Small intestine (tissue), 7 donors: ENCODE measurements around the gene SKAP1. TPM values are rescaled to one million over a fixed set of nuclear protein-coding genes. Genes with fewer than 3 reads are reported as not detected.
A peak's percentile ranks its signal among the peaks of the same experiment; 100 is the strongest.
"Not testable (repeated sequence)": the region's sequence is repeated elsewhere in the genome, so short reads cannot be mapped to it uniquely, and the experiment has no call there.

Experiments used
- DNase-seq, 2 donors: peaks; one replicate each; pipeline versions ENCODE4 v3.0.0 to v3.0.0-alpha.2; 2013
- FAIRE-seq: peaks from 2 replicates; lab custom pipeline; 2012; peaks lifted over from hg19 to GRCh38; lab: Jason Lieb, UNC
- H3K27ac ChIP-seq, 3 donors: one replicate each; pipeline ENCODE4 v1.5.1; 2013; ENCODE audit warnings: low read length in 2 of 3, mild to moderate bottlenecking in 2 of 3, control low read depth in 1 of 3, inconsistent platforms in 1 of 3, low read depth in 1 of 3, moderate library complexity in 1 of 3
- H3K27me3 ChIP-seq, 3 donors: one replicate each; pipeline ENCODE4 v1.6.1; 2013; ENCODE audit warnings: low read length in 3 of 3, inconsistent platforms in 1 of 3; ENCODE audit not compliant: control insufficient read depth in 3 of 3, insufficient read depth in 3 of 3
- H3K36me3 ChIP-seq, 3 donors: one replicate each; pipeline ENCODE4 v1.6.1; 2013; ENCODE audit warnings: low read length in 3 of 3, inconsistent platforms in 1 of 3, low read depth in 1 of 3, mild to moderate bottlenecking in 1 of 3, moderate library complexity in 1 of 3; ENCODE audit not compliant: control insufficient read depth in 3 of 3, insufficient read depth in 2 of 3
- H3K4me1 ChIP-seq, 3 donors: one replicate each; pipeline ENCODE4 v1.6.1; 2013; ENCODE audit warnings: low read length in 2 of 3, inconsistent platforms in 1 of 3, low read depth in 1 of 3, mild to moderate bottlenecking in 1 of 3, moderate library complexity in 1 of 3; ENCODE audit not compliant: control insufficient read depth in 3 of 3, insufficient read depth in 2 of 3
- H3K4me3 ChIP-seq, 3 donors: one replicate each; pipeline ENCODE4 v1.5.1; 2013; ENCODE audit warnings: low read length in 3 of 3, control low read depth in 1 of 3, inconsistent platforms in 1 of 3, low read depth in 1 of 3, mild to moderate bottlenecking in 1 of 3, moderate library complexity in 1 of 3
- H3K9me3 ChIP-seq, 2 donors: one replicate each; pipeline ENCODE4 v1.6.1; 2013; ENCODE audit warnings: low read depth in 1 of 2, low read length in 1 of 2; ENCODE audit not compliant: control insufficient read depth in 2 of 2, insufficient read depth in 1 of 2
- WGBS, 3 donors: extraction: QIAGEN DNeasy Blood & Tissue Kit; methylation state at CpG; one replicate each; pipeline ENCODE4 v1.1.7; 2013; 5-methylcytosine and 5-hydroxymethylcytosine counted together
- polyA plus RNA-seq, 4 donors: library from polyadenylated mRNA; stranded (reverse) in 3 of 4; unstranded in 1 of 4; fragments of 200-250 nt in 3 of 4; fragments of 120-200 nt in 1 of 4; gene quantifications; one replicate each; pipeline versions ENCODE4 v1.2.1 to v1.2.3, GENCODE V29; 2013
- donor health status: healthy with polysubstance abuse.
- donor health status: control.
- donor health status: control.
- donor health status: Bipolar disorder and iron deficiency.
- donor health status: healthy.

SKAP1 gene
- polyA plus RNA-seq, 4 donors, result 1.8 to 8.1 (median 2.1) TPM

- Histone ChIP-seq H3K9me3 (no peaks in the 10 kb centered on the region), H3K27ac (no peak overlapping the region), H3K4me3 (no peak overlapping the region), H3K4me1 (no peaks in the 10 kb centered on the region), H3K27me3 (peaks cover 0 to 16% (median 0%) of the 10 kb centered on the region in 3 donors), H3K36me3 (no peaks in the 10 kb centered on the region)
- 47 to 81% (median 59%) methylated on average over 3 of the region's 3 CpGs for WGBS, 3 donors
- DNase-seq, result no peak
- FAIRE-seq, result no peak
Measured at GRCh38 chr17:48378238-48378637, 51.8 kb downstream of the SKAP1 start.

- peaks cover 0 to 16% (median 0%) of the 10 kb centered on the region in 3 donors for H3K27me3 ChIP-seq
- FAIRE-seq (no peak), DNase-seq (no peak)
- H3K4me3 ChIP-seq, result no peak overlapping the region
- H3K27ac ChIP-seq, result no peak overlapping the region
- H3K4me1 ChIP-seq, result no peaks in the 10 kb centered on the region
- 68 to 86% (median 83%) methylated on average over 6 of the region's 6 CpGs for WGBS, 3 donors
- H3K36me3 ChIP-seq, result no peaks in the 10 kb centered on the region
- no peaks in the 10 kb centered on the region for H3K9me3 ChIP-seq
Measured at GRCh38 chr17:48376682-48377325, 53.2 kb downstream of the SKAP1 start.

GRCh38 chr17:48375356-48375755, 54.7 kb downstream of the SKAP1 start:
- H3K4me3 ChIP-seq, result no peak overlapping the region
- H3K9me3 ChIP-seq, result no peaks in the 10 kb centered on the region
- 49 to 79% (median 67%) methylated on average over 1 of the region's 1 CpG for WGBS, 3 donors
- no peaks in the 10 kb centered on the region for H3K4me1 ChIP-seq
- no peaks in the 10 kb centered on the region for H3K36me3 ChIP-seq
- peaks cover 0 to 17% (median 0%) of the 10 kb centered on the region in 3 donors for H3K27me3 ChIP-seq
- DNase-seq (no peak), FAIRE-seq (no peak)
- no peak overlapping the region for H3K27ac ChIP-seq

- FAIRE-seq (no peak), DNase-seq (peak; percentile 64 to 70)
- Histone ChIP-seq H3K4me3 (no peak overlapping the region), H3K27ac (no peak overlapping the region), H3K36me3 (no peaks in the 10 kb centered on the region), H3K4me1 (no peaks in the 10 kb centered on the region), H3K9me3 (no peaks in the 10 kb centered on the region), H3K27me3 (peaks cover 0 to 20% (median 0%) of the 10 kb centered on the region in 3 donors)
- 50 to 83% (median 69%) methylated on average over 1 of the region's 1 CpG for WGBS, 3 donors
Measured at GRCh38 chr17:48374650-48375230, 55.3 kb downstream of the SKAP1 start.

- Histone ChIP-seq H3K27ac (no peak overlapping the region), H3K4me3 (no peak overlapping the region), H3K36me3 (no peaks in the 10 kb centered on the region), H3K9me3 (no peaks in the 10 kb centered on the region), H3K27me3 (peaks cover 0 to 19% (median 0%) of the 10 kb centered on the region in 3 donors), H3K4me1 (no peaks in the 10 kb centered on the region)
- no peak for DNase-seq
- 82 to 89% (median 85%) methylated on average over 3 of the region's 3 CpGs for WGBS, 3 donors
- FAIRE-seq, result no peak
Measured at GRCh38 chr17:48373883-48374282, 56.1 kb downstream of the SKAP1 start.

- 55 to 58% (median 57%) methylated on average over 2 of the region's 2 CpGs for WGBS, 3 donors
- H3K27me3 ChIP-seq, result peaks cover 0 to 13% (median 0%) of the 10 kb centered on the region in 3 donors
- FAIRE-seq (no peak), DNase-seq (no peak)
- no peaks in the 10 kb centered on the region for H3K36me3 ChIP-seq
- H3K27ac ChIP-seq, result no peak overlapping the region
- H3K4me1 ChIP-seq, result no peaks in the 10 kb centered on the region
- no peaks in the 10 kb centered on the region for H3K9me3 ChIP-seq
- no peak overlapping the region for H3K4me3 ChIP-seq
Measured at GRCh38 chr17:48373130-48373830, 56.7 kb downstream of the SKAP1 start.

- H3K4me1 ChIP-seq, H3K9me3 ChIP-seq, H3K27ac ChIP-seq, H3K4me3 ChIP-seq, FAIRE-seq, H3K36me3 ChIP-seq, DNase-seq: not testable (repeated sequence)
- WGBS, 3 donors, result 89 to 93% (median 91%) methylated on average over 6 of the region's 6 CpGs
- H3K27me3 ChIP-seq, result peaks cover 0 to 18% (median 0%) of the 10 kb centered on the region in 3 donors
Measured at GRCh38 chr17:48368967-48369366, 61.0 kb downstream of the SKAP1 start.

- no peaks in the 10 kb centered on the region for H3K9me3 ChIP-seq
- no peak for FAIRE-seq
- H3K27me3 ChIP-seq, result peaks cover 0 to 19% (median 0%) of the 10 kb centered on the region in 3 donors
- 63 to 74% (median 69%) methylated on average over 3 of the region's 3 CpGs for WGBS, 3 donors
- H3K4me1 ChIP-seq, result no peaks in the 10 kb centered on the region
- no peak for DNase-seq
- H3K36me3 ChIP-seq, result no peaks in the 10 kb centered on the region
- no peak overlapping the region for H3K4me3 ChIP-seq
- no peak overlapping the region for H3K27ac ChIP-seq
Measured at GRCh38 chr17:48368352-48368908, 61.6 kb downstream of the SKAP1 start.
